ENCODE results near the gene CD59.

- TF ChIP-seq MAFK (IDR thresholded peaks at IDR 0.05; ENCODE audit: low read depth, low read length) (no peak), POLR2A (IDR thresholded peaks at IDR 0.05; ENCODE audit: low read depth, low read length) (no peak), RFX5 (IDR thresholded peaks at IDR 0.05; ENCODE audit: low read depth, low read length) (no peak), RAD21 (IDR thresholded peaks at IDR 0.05; ENCODE audit: low read length) (no peak), MXI1 (IDR thresholded peaks at IDR 0.05; ENCODE audit: borderline replicate concordance, low read depth, low read length) (no peak), FOS (IDR thresholded peaks at IDR 0.05; ENCODE audit: low read depth, low read length) (no peak), BHLHE40 (IDR thresholded peaks at IDR 0.05; ENCODE audit: low read depth, low read length) (no peak), CHD1 (IDR thresholded peaks at IDR 0.05; ENCODE audit: low read depth, low read length) (no peak), MAZ (IDR thresholded peaks at IDR 0.05; ENCODE audit: borderline replicate concordance, low read depth, low read length) (no peak), SMC3 (IDR thresholded peaks at IDR 0.05; ENCODE audit: low read depth, low read length) (no peak), RCOR1 (IDR thresholded peaks at IDR 0.05; ENCODE audit: insufficient replicate concordance, low read length) (no peak)
- TF ChIP-seq, protein P1, sequence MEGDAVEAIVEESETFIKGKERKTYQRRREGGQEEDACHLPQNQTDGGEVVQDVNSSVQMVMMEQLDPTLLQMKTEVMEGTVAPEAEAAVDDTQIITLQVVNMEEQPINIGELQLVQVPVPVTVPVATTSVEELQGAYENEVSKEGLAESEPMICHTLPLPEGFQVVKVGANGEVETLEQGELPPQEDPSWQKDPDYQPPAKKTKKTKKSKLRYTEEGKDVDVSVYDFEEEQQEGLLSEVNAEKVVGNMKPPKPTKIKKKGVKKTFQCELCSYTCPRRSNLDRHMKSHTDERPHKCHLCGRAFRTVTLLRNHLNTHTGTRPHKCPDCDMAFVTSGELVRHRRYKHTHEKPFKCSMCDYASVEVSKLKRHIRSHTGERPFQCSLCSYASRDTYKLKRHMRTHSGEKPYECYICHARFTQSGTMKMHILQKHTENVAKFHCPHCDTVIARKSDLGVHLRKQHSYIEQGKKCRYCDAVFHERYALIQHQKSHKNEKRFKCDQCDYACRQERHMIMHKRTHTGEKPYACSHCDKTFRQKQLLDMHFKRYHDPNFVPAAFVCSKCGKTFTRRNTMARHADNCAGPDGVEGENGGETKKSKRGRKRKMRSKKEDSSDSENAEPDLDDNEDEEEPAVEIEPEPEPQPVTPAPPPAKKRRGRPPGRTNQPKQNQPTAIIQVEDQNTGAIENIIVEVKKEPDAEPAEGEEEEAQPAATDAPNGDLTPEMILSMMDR (conservative IDR thresholded peaks at IDR 0.05; ENCODE audit: low read depth, low read length), result no peak
- TF ChIP-seq, protein P2, sequence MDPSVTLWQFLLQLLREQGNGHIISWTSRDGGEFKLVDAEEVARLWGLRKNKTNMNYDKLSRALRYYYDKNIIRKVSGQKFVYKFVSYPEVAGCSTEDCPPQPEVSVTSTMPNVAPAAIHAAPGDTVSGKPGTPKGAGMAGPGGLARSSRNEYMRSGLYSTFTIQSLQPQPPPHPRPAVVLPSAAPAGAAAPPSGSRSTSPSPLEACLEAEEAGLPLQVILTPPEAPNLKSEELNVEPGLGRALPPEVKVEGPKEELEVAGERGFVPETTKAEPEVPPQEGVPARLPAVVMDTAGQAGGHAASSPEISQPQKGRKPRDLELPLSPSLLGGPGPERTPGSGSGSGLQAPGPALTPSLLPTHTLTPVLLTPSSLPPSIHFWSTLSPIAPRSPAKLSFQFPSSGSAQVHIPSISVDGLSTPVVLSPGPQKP (IDR thresholded peaks at IDR 0.05; ENCODE audit: borderline replicate concordance, low read depth, low read length), result no peak
Observed at GRCh38 chr11:33669598-33670249, 66.5 kb downstream of the CD59 start.
